Thymus (tissue), 11 donors: ENCODE measurements around the gene CCDC93. TPM values are rescaled to one million over a fixed set of nuclear protein-coding genes. Genes with fewer than 3 reads are reported as not detected.
A peak's percentile ranks its signal among the peaks of the same experiment; 100 is the strongest.

Experiments
- DNase-seq, 9 donors: peaks; one replicate each; pipeline ENCODE4 v3.0.0-alpha.2; 2013; ENCODE audit warnings: low spot score in 9 of 9, low read depth in 6 of 9, missing footprints in 1 of 9
- H3K27ac ChIP-seq, 2 donors: one replicate each; pipeline ENCODE4 v1.5.1; 2013; ENCODE audit warnings: control low read depth in 1 of 2, low read depth in 1 of 2, low read length in 1 of 2, mild to moderate bottlenecking in 1 of 2, moderate library complexity in 1 of 2
- H3K27me3 ChIP-seq, 2 donors: one replicate each; pipeline ENCODE4 v1.5.1; 2013; ENCODE audit warnings: low read length in 1 of 2; ENCODE audit not compliant: control insufficient read depth in 2 of 2, insufficient read depth in 1 of 2
- H3K36me3 ChIP-seq, 2 donors: one replicate each; pipeline ENCODE4 v1.5.1; 2013; ENCODE audit warnings: low read length in 1 of 2, mild to moderate bottlenecking in 1 of 2, moderate library complexity in 1 of 2; ENCODE audit not compliant: control insufficient read depth in 2 of 2, insufficient read depth in 2 of 2
- H3K4me1 ChIP-seq, 2 donors: one replicate each; pipeline ENCODE4 v1.5.1; 2013; ENCODE audit warnings: low read length in 2 of 2; ENCODE audit not compliant: control insufficient read depth in 2 of 2, insufficient read depth in 2 of 2
- H3K4me3 ChIP-seq, 2 donors: one replicate each; pipeline ENCODE4 v1.5.1; 2013; ENCODE audit warnings: low read length in 2 of 2, control low read depth in 1 of 2, mild to moderate bottlenecking in 1 of 2
- H3K9me3 ChIP-seq, 2 donors: one replicate each; pipeline ENCODE4 v1.5.1; 2013; ENCODE audit warnings: low read length in 1 of 2, mild to moderate bottlenecking in 1 of 2; ENCODE audit not compliant: control insufficient read depth in 2 of 2, insufficient read depth in 1 of 2
- WGBS: extraction: QIAGEN DNeasy Blood & Tissue Kit; methylation state at CpG from one replicate; pipeline ENCODE4 v1.1.7; 2013; 5-methylcytosine and 5-hydroxymethylcytosine counted together
- polyA plus RNA-seq: library from polyadenylated mRNA; stranded (reverse); fragments of 200-250 nt; gene quantifications from one replicate; pipeline ENCODE4 v1.2.3, GENCODE V29; 2013
- total RNA-seq: library from RNA; stranded (reverse); fragments of 120-200 nt; gene quantifications from one replicate; pipeline ENCODE4 v1.2.4, GENCODE V29; 2013
- donor health status: healthy.

The CCDC93 gene
- total and polyA plus RNA-seq, 2 donors = 10.7 to 13.5 TPM

- no peak overlapping the region for H3K27ac ChIP-seq
- H3K4me3 ChIP-seq = no peak overlapping the region
- H3K27me3 ChIP-seq = no peaks in the 10 kb centered on the region
- no peak for DNase-seq
- H3K9me3 ChIP-seq = no peaks in the 10 kb centered on the region
- 99% methylated on average over 1 of the region's 1 CpG for WGBS
- peaks cover 17 to 49% of the 10 kb centered on the region in 2 donors for H3K36me3 ChIP-seq
- peaks cover 0 to 1% of the 10 kb centered on the region in 2 donors for H3K4me1 ChIP-seq
Observed at GRCh38 chr2:117957616-117958015, 56.3 kb downstream of the CCDC93 start.

- WGBS = 98% methylated on average over 1 of the region's 1 CpG
Observed at GRCh38 chr2:117956036-117956796, 57.7 kb downstream of the CCDC93 start.

GRCh38 chr2:117953231-117953630 lies 60.6 kb downstream of the CCDC93 start:
- DNase-seq = no peak
- Histone ChIP-seq H3K27ac (no peak overlapping the region), H3K4me1 (peaks cover 2 to 7% of the 10 kb centered on the region in 2 donors), H3K4me3 (no peak overlapping the region), H3K9me3 (no peaks in the 10 kb centered on the region), H3K36me3 (peaks cover 43 to 60% of the 10 kb centered on the region in 2 donors), H3K27me3 (no peaks in the 10 kb centered on the region)

More at GRCh38 chr2:117956036-117956796, 57.7 kb downstream of the CCDC93 start:
- peaks cover 27 to 56% of the 10 kb centered on the region in 2 donors for H3K36me3 ChIP-seq
- H3K4me1 ChIP-seq = peaks cover 2 to 7% of the 10 kb centered on the region in 2 donors
- H3K9me3 ChIP-seq = no peaks in the 10 kb centered on the region
- no peak overlapping the region for H3K4me3 ChIP-seq
- H3K27me3 ChIP-seq = no peaks in the 10 kb centered on the region
- DNase-seq = no peak
- no peak overlapping the region for H3K27ac ChIP-seq

- peak overlapping the region in 1 of 2 donors; percentile 12 for H3K27ac ChIP-seq
- H3K36me3 ChIP-seq = peaks cover 43 to 60% of the 10 kb centered on the region in 2 donors
- peaks cover 2 to 7% of the 10 kb centered on the region in 2 donors for H3K4me1 ChIP-seq
- no peak overlapping the region for H3K4me3 ChIP-seq
- DNase-seq = no peak
- H3K9me3 ChIP-seq = no peaks in the 10 kb centered on the region
- H3K27me3 ChIP-seq = no peaks in the 10 kb centered on the region
Observed at GRCh38 chr2:117952701-117953100, 61.2 kb downstream of the CCDC93 start.

- Histone ChIP-seq H3K4me1 (peaks cover 2 to 7% of the 10 kb centered on the region in 2 donors), H3K4me3 (no peak overlapping the region), H3K27ac (peak overlapping the region in 1 of 2 donors; percentile 12), H3K27me3 (no peaks in the 10 kb centered on the region), H3K36me3 (peaks cover 41 to 57% of the 10 kb centered on the region in 2 donors), H3K9me3 (no peaks in the 10 kb centered on the region)
- 81% methylated on average over 4 of the region's 4 CpGs for WGBS
- peak in 3 of 9 donors; percentile 2 to 41 (median 4) for DNase-seq
Observed at GRCh38 chr2:117952228-117952627, 61.6 kb downstream of the CCDC93 start.

GRCh38 chr2:117949806-117950205 lies 64.1 kb downstream of the CCDC93 start:
- Histone ChIP-seq H3K4me3 (no peak overlapping the region), H3K4me1 (peaks cover 2 to 7% of the 10 kb centered on the region in 2 donors), H3K27me3 (no peaks in the 10 kb centered on the region), H3K9me3 (no peaks in the 10 kb centered on the region), H3K27ac (no peak overlapping the region), H3K36me3 (peaks cover 62 to 64% of the 10 kb centered on the region in 2 donors)
- WGBS = 92% methylated on average over 5 of the region's 5 CpGs
- no peak for DNase-seq

GRCh38 chr2:117948615-117949014 lies 65.3 kb downstream of the CCDC93 start:
- Histone ChIP-seq H3K4me3 (no peak overlapping the region), H3K27me3 (no peaks in the 10 kb centered on the region), H3K27ac (no peak overlapping the region), H3K9me3 (no peaks in the 10 kb centered on the region), H3K36me3 (peaks cover 65 to 69% of the 10 kb centered on the region in 2 donors), H3K4me1 (peaks cover 2 to 7% of the 10 kb centered on the region in 2 donors)
- no peak for DNase-seq
- WGBS = 89% methylated on average over 1 of the region's 1 CpG

GRCh38 chr2:117945296-117945695 lies 68.6 kb downstream of the CCDC93 start:
- no peaks in the 10 kb centered on the region for H3K27me3 ChIP-seq
- H3K27ac ChIP-seq = no peak overlapping the region
- no peaks in the 10 kb centered on the region for H3K9me3 ChIP-seq
- no peaks in the 10 kb centered on the region for H3K4me1 ChIP-seq
- peaks cover 60 to 63% of the 10 kb centered on the region in 2 donors for H3K36me3 ChIP-seq
- 95% methylated on average over 5 of the region's 5 CpGs for WGBS
- no peak overlapping the region for H3K4me3 ChIP-seq
- DNase-seq = no peak

- H3K27ac ChIP-seq = no peak overlapping the region
- no peak overlapping the region for H3K4me3 ChIP-seq
- 97% methylated on average over 2 of the region's 2 CpGs for WGBS
- DNase-seq = no peak
- H3K9me3 ChIP-seq = no peaks in the 10 kb centered on the region
- no peaks in the 10 kb centered on the region for H3K27me3 ChIP-seq
- H3K4me1 ChIP-seq = no peaks in the 10 kb centered on the region
- H3K36me3 ChIP-seq = peaks cover 64 to 66% of the 10 kb centered on the region in 2 donors
Observed at GRCh38 chr2:117944816-117945215, 69.1 kb downstream of the CCDC93 start.
